ENCODE results near the gene DNM2. TPM values are rescaled to one million over a fixed set of nuclear protein-coding genes. Genes with fewer than 3 reads are reported as not detected.
"Not testable (repeated sequence)": the region's sequence is repeated elsewhere in the genome, so short reads cannot be mapped to it uniquely, and the experiment has no call there.

DNM2 gene
- 71.1 TPM for total RNA-seq

DNA sequence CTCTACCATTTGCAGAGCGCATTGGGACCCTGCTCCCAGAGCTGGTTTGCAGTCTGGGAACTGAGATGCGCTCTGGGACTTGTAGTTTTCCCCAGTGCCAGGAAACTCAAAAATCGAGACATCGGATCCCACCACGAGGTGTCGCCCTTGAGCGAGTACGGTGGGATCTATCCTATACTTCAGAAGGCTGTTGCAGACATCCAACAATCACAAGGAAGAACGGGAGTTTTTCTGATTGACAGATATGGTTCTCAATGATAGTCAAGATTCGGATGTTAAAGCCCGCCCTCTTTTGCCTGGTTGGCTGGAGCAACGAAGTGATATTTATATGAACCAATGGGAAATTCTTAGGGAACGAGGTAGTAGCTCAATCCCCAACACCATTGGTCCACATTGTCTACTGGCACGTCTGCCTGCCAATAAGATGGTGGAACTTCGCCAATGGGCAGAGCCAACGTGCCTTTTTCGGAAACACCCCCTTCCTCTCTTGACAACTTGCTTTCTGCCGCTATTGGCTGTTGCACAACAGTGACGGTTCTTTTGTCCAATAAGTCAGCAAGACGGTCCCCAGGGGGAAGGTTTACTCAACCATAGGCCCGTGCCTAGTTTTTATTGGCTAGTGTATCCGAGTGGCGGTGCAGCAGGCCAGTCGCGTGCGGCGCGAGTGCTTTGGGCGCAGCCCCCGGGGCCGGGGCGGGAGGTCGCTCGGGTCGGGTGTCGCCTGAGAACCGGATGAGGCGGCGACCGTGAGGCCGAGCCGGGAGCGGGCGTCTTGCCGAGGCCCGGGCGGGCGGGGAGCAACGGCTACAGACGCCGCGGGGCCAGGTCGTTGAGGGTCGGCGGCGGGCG lies at the start of gene DNM2:
DNM2 (plus strand) TSS at position 724 of the 849 bp plus-strand sequence. CDS start 164 bp downstream, outside the sequence.
- peak; percentile 100 for DNase-seq

DNA sequence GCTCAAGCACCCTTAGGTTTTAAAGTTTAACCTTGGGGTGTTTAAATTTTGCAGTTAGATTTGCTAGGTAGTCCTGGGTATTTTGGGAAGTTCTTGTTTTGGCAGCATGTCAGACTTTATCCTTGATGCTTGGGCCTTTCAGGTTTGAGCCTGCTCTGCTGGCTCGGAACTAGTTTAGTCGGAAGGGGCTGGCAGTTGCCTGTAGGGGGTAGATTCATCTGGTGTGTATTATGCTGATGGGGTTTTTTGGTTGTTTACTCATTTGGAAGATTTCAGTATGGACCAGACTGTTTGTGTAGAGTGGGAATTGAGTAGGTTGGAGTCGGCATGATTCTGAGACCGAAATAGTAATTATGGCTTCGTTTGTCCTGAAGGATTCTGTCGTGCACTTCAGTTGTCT lies 48.6 kb upstream of the DNM2 start:
- no peak for DNase-seq

GRCh38 chr19:10670182-10670581 lies 47.7 kb upstream of the DNM2 start:
- DNase-seq: peak; percentile 46

- no peak for DNase-seq
Measured at GRCh38 chr19:10670876-10671804, 46.7 kb upstream of the DNM2 start.

DNA sequence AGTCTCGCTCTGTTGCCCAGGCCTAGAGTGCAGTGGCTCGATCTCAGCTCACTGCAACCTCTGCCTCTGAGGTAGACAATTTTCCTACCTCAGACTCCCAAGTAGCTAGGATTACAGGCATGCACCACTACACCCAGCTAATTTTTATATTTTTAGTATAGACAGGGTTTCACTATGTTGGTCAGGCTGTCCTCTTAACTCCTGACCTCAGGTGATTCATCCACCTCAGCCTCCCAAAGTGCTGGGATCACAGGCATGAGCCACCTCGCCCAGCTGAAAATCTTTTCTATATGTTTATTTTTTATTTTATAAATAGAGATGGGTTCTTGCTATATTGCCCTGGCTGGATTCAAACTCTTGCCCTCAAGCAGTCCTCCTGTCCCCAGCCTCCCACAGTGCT lies 46.0 kb upstream of the DNM2 start:
- DNase-seq: not testable (repeated sequence)

DNA sequence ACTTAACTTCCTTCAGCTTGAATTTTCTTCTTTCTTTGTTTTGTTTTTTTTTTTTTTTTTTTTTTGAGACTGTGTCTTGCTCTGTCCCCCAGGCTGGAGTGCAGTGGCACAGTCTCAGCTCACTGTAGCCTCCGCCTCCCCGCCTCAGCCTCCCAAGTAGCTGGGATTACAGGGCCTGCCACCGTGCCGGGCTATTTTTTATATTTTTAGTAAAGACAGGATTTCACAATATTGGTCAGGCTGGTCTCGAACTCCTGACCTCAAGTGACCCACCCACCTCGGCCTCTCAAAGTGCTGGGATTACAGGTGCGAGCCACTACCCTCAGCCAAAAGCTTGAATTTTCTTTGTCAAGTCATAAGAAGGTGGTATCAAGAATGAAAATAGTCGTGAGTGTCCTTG lies 42.7 kb upstream of the DNM2 start:
- not testable (repeated sequence) for DNase-seq

GRCh38 chr19:10677751-10678150 lies 40.1 kb upstream of the DNM2 start:
- DNase-seq: no peak

- no peak for DNase-seq
Measured at GRCh38 chr19:10678813-10679212, 39.1 kb upstream of the DNM2 start.

DNA sequence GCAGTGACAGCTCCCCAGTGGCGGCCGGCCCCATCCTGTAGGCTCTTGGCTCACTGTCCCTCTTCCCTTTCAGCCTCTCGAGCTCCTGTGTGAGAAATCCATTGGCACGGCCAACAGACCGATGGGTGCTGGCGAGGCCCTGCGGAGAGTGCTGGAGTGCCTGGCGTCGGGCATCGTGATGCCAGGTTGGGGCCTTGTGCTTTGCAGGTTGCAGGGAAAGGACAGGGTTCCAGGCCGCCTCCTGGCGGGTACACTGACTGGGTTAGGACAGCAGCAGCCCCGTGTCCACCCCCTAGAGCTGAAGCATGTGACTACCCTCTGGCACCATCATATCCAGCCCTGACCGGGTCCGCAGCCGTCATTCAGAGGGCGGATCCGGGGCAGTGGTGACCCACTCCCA lies 38.1 kb upstream of the DNM2 start:
- no peak for DNase-seq

DNA sequence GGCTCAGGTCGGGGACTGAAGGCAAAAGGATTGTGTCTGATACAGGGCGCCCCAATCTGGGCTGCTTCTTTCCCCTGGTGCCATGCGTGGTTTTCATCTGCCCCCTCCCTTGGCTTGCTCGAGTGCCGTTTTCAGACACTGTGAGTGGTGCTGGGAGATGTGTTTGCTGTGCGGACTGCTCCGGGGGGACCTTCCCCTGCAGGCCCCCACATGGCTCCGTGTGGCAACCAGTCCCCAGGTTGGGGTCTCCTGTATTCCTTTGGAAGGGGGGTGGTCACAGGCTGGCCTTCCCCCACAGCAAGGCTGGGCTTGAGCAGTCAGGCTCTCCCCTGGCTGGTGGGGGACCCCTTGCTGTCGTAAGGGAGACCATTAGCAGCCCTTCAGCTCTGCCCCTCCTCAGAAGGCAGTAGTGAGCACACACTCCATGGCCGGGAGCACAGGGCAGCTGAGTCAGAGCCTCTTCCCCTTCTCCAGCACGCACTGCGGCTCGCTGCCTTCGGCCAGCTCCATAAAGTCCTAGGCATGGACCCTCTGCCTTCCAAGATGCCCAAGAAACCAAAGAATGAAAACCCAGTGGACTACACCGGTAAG lies 37.2 kb upstream of the DNM2 start:
- DNase-seq: no peak

DNA sequence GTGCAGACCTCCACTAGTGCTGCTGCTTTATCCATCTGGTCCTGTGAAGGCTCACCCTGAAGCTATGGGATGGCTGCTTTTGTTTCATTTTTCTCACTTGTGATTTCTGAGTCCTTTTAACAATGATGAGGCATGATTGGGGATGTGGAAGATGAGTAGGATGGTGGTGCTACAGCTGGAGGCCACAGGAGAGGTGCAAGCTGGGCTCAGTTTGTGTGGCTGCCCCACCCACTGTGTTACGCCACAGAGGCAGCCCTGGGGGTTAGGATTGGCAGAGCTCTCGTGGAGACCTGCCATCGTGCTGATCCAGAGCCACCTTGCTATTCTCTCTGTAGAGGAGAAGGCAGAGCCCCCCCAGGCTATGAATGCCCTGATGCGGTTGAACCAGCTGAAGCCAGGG lies 36.2 kb upstream of the DNM2 start:
- DNase-seq: no peak

DNA sequence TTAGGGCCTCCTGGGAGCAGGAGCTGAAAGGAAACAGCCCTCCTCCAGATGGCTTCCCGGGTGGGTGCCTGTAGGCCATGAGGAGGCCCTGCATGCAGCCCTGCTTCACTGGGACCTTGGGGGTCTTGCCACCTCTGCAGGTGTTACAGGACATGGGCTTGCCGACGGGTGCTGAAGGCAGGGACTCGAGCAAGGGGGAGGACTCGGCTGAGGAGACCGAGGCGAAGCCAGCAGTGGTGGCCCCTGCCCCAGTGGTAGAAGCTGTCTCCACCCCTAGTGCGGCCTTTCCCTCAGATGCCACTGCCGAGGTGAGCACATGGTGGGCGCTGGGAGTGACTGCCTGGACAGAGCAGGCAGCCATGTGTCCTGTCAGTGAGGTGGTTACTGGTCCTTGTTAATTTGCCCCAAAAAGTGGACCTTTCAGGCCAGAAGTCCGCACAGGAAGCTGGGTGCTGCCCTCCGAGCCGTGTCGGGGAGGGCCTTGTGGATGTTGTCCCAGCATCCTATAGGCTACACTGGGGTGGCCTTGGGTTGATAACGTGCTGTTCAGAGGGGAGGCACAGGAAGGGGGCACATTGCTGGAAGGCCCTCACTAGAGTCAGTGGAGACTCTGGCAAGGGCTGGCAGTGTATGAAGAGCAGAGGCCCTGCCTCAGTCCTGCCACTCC lies 35.3 kb upstream of the DNM2 start:
- DNase-seq: no peak

GRCh38 chr19:10683064-10683426 lies 34.8 kb upstream of the DNM2 start:
- no peak for DNase-seq

DNA sequence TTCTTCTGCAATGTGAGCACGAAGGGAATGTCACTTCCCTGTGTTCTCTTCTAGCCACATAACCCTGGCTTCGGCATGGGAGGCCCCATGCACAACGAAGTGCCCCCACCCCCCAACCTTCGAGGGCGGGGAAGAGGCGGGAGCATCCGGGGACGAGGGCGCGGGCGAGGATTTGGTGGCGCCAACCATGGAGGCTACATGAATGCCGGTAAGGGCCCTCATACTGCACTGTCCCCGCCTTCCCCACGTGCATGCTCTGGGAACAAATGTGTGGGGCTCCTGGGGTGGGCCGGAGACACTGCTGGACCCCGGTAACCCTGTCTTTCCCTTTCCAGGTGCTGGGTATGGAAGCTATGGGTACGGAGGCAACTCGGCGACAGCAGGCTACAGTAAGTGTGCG lies 34.3 kb upstream of the DNM2 start:
- DNase-seq: no peak

DNA sequence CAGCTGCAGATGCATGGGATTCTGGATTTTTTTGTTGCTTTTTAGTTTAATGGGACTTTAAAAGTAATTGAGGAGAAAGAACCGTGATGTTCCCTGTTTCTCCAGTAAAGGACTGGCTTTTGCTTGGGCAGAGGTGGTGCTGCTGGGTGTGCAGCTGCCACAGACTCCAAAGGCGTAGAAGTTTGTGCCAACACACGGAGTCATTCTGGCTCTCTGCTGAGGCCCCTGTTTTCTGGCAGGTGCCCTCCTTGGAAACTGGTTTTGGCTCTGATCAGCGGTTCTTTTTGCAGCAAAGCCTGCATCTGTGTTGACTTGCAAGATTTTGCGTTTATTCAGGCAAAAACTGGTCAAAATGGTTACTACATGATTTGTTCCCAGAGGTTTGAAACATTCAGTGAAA lies 32.7 kb upstream of the DNM2 start:
- no peak for DNase-seq

- no peak for DNase-seq
Measured at GRCh38 chr19:10686193-10686592, 31.7 kb upstream of the DNM2 start.

- DNase-seq: no peak
Measured at GRCh38 chr19:10686661-10687517, 31.0 kb upstream of the DNM2 start.

DNA sequence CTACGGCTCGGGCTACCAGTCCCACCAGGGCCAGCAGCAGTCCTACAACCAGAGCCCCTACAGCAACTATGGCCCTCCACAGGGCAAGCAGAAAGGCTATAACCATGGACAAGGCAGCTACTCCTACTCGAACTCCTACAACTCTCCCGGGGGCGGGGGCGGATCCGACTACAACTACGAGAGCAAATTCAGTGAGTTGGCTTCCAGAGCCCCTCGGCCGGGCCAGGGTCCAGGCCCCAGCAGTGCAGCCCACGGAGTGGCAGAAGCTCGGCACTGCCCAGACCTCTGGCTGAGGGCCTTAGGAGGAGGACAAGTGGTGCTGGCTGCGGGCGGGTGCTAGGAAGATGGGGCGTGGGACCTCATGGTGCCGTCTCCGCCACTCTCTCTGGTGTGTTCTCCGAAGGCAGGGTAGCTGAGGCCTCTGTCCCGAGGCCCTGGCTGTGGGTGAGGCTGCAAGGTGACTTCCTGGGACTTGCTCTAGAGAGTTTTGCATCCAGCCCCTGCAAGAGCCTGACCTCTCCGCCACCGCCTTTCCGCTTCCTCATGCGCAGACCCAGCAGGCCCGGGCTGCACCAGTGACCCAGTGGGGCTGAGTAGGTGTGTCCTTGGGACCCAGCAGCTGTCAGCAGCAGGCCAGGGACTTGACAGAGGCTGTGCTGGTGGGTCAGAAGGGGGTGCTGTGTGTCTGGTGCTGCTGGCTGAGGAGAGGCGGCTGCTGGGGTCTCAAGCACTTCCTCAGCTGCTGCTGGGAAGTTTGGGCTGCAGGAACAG lies 30.2 kb upstream of the DNM2 start:
- DNase-seq: no peak

DNA sequence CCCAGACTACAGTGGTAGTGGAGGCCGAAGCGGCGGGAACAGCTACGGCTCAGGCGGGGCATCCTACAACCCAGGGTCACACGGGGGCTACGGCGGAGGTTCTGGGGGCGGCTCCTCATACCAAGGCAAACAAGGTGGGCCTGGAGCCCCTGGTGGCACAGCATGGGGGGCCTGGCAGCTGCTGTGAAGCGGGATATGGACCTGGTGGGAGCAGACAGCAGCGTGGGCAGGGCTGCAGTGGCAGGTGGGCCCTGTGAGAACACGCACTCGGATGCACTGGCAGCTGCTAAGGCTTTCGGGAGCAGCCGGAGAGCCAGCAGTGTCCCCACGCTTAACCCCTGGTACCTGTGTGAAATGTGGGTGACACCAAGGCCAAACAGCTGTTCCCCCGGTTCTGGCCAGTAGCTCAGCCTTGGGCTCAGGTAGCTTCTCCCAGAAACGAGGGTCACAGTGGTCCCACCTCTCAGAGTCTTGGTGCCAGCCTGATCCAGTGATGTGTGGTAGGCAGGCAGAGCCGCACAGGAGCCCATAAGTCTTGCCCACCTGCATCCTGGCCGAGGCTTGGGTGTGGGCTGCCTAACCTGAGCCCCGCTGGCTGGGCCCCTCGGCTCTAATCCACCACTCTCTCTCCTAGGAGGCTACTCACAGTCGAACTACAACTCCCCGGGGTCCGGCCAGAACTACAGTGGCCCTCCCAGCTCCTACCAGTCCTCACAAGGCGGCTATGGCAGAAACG lies 29.2 kb upstream of the DNM2 start:
- DNase-seq: no peak

GRCh38 chr19:10690341-10690781 lies 27.5 kb upstream of the DNM2 start:
- DNase-seq: no peak
